CD4-positive, alpha-beta T cell treated with Interleukin-4 for 4 hours (primary cell): Measurements from ENCODE around the gene ETV6.
"Not testable (repeated sequence)": the region's sequence is repeated elsewhere in the genome, so short reads cannot be mapped to it uniquely, and the experiment has no call there.

Experiments
- DNase-seq: peaks from one replicate; pipeline ENCODE4 v3.0.0-alpha.2; 2020

Gene ETV6

DNA sequence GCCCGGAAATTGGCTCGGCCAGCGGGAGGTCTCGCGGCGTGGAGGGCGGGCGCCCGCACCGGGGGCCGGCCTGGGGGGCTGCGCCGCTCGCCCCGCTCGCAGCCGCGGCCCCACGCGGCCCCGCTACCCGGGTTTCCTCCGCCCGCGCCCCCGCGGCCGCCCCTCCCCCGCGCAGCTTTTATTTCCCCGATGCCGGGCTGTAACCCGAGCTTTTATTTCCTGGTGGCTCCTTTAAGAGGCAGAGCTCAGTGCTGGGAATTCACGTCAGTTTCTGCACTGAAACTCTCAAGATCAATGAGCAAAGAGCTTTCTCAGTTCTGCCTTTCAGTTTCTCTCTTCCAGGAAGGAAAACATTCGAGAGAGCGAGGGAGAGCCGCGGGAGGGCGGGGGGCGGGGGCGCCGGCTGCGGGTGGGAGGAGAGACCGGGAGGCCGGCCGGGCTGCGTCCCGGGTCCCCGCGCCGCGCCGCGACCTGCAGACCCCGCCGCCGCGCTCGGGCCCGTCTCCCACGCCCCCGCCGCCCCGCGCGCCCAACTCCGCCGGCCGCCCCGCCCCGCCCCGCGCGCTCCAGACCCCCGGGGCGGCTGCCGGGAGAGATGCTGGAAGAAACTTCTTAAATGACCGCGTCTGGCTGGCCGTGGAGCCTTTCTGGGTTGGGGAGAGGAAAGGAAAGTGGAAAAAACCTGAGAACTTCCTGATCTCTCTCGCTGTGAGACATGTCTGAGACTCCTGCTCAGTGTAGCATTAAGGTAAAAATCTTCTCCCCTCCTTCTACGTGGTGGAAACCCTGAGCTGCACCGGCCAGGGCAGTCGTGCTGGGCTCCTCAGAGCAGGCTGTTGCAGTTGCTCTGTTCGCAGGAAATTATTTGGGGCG lies at the start of gene ETV6:
TSS of gene ETV6 (plus strand) at position 262 of the 873 bp plus-strand sequence. CDS start at position 716, 454 bp downstream.
- peak; percentile 75 for DNase-seq

DNA sequence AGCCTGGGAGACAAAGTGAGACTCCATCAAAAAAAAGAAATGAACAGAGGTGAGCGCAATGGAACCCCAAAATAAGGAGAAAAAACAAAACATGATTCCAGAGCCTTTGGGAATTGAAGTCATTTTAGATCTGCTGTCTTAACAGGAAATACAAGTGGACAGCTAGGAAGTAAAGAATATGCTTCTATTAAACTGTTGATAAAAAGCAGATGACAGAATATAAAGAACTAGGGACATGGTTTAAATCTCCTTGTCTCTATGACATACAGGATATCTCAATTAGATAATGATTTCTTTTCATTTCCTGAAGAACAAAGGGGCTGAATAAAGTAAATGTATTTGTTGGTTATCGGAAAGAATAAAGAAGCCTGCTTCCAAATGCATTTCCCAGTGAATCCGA lies 49.3 kb upstream of the ETV6 start:
- no peak for DNase-seq

DNA sequence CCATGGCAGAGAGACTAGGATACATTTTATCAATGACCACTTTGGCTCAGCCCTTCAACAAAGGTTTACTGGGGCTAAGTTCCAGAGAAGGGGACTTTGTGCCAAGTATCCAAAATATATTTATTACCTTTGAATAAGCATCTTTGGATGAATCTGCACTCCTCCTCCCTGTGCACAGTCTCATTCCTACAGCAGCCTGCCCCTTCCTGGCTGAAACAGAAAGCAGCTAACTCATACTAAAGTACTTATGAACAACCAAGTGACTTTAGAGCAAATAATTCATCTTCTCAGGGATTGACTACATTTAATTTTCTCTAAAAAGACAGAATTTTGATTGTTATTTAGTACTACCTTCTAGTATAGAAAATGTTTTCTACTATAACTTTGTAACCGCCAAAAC lies 47.8 kb upstream of the ETV6 start:
- DNase-seq, result no peak

DNA sequence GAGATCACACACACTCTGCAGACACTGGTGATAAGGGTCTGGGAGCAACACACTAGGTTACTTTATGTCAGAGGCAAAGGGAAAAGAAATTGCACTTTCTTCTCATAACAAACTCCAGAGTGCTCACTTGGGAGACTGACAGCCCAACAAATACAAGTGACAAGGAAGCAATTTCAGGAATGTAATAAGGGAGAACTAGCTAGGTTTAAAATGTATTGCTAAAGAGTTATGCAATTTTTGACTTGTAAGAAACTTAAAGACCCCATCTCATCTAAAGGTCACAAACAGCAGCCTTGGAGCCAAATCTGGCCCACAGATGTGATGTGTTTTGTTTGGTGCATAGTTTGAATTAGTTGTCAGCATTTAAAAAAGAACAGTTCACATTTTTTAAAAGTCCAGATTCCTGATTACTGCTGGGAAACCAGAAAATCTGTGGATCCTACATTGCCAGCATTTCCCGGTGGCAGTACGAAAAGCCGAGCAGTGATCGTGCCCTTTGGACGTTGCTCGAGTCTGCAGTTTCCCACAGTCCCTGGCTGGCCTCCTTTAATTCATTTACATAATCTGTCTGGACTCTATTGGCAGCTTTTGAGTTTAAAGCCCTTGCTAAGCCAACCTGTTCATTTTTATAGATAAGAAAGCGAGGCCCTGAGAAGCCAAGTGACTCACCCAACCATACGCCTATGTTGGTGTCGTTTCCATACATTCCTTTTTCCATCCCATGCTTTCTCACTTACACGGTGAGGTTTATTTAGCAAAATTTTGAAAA lies 42.0 kb upstream of the ETV6 start:
- no peak for DNase-seq

DNA sequence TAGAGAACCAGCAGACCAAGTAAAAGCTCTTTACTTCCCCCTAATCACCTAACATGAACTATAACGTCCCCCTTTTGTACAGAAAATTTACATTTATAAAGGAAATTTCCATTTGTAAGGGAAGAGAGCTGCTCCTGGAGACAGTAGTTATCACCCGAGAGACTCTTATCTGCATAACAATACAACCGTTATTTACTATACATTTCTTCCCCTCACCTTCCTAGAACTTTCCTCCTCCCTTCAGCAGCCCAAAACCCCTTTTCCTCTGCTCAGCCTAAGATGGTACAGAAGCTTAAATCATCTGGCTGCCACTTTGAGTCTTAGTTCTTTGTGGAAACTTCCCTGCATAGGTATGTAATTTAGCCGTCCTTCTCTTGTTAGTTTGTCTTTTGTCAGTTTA lies 40.4 kb upstream of the ETV6 start:
- DNase-seq, result no peak

DNA sequence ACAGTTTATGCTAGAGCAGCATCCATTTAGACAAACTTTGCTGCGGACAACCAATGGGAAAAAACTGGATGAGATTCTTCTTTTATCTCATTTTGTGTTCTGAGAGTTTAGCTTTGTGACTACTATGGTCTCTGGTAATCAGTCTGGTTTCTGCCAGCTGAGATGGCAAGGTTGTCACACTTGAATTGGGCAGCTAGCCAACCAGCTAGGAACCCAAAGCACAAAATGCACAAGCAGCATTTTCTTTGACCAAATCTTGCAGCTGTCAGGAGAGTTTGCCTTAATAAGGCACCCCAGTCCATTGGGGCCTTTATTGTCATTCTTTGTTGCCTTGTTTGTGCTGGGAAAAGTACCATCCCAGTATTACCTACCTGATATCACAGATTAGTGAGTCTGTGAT lies 34.0 kb upstream of the ETV6 start:
- no peak for DNase-seq

DNA sequence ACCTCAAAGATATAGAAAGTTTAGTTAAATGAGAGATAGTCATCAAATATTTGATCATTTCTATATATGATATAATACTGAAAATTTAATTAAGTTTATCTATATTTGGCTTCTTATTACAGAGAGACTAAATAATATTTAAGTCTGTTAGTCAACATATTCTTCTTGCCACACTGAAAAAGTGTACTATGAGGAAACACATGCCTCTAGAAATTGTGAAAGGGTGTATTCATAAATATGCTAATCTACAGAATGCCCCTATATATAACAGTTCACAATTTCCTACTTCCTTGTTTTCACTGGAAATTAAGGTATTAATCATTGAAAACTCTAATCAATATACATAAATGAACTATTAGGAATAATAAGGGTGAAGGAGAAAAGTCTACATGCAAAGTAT lies 31.4 kb upstream of the ETV6 start:
- no peak for DNase-seq

DNA sequence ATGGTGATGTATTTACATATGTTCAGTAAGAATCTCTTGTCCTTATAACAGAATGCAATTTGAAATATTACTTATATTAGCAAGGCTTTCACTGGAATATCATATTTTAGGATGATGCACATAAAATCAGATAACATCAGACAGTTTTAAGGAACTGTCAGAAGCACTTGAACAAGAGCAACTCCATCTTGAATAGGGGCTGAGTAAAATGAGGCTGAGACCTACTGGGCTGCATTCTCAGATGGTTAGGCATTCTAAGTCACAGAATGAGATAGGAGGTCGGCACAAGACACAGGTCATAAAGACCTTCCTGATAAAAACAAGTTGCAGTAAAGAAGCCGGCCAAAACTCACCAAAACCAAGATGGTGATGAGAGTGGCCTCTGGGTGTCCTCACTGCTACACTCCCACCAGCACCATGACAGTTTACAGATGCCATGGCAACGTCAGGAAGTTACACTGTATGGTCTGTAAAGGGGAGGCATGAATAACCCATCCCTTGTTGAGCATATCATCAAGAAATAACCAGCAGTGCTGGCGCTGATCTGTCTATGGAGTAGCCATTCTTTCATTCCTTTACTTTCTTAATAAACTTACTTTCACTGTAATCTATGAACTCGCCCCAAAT lies 27.6 kb upstream of the ETV6 start:
- peak; percentile 54 for DNase-seq

DNA sequence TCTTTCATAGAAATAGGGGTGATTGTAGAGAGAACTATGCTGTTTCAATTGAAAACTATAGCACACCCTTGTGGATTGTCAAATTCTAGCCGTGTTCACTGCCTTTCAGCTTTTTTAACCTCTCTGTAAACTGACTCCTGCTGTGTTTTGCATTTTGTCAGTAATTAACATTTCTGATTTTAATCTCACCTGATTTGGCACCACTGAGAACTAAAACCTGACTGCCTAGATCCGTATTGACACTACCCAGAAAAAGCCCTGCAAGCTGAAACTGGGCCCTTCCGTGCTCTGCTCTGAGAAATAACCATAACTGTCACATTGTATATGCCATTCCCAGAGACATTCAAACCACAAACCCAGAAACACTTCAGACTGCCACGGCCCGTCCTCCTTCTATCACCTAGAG lies 26.6 kb upstream of the ETV6 start:
- DNase-seq, result no peak

DNA sequence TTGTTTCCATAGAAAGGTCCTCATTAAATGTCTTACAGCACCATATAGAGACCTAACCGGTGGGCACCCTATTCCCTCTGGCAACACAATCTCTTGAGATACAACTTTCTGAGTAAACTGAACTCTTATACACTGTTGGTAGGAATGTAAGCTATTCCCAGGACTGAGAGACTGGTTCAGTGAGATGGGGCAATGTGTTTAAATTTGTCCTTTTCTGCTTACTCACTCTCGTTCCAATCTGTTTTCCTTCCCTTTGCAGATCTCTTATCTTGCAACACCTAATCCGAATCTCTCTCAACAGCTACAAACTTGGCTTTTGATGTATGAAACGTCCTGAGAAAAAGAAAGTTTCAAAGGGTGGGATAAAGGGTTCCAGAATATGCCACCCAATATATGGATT lies 26.1 kb upstream of the ETV6 start:
- no peak for DNase-seq

DNA sequence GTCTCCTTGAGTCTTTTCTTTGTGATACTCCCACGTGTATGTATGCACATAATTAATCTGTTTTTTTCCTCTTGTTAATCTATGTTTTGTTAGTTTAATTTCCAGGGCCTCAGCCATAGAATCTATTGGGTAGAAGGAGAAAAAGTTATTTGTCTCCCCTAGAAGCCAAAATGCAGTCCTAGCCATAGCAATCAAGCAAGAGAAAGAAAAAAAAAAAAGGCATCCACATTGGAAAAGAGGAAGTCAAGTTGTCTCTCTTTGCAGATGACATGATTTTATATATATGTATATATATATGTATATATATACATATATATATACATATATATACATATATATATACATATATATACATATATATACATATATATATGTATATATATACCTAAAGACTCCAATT lies 25.4 kb upstream of the ETV6 start:
- no peak for DNase-seq

DNA sequence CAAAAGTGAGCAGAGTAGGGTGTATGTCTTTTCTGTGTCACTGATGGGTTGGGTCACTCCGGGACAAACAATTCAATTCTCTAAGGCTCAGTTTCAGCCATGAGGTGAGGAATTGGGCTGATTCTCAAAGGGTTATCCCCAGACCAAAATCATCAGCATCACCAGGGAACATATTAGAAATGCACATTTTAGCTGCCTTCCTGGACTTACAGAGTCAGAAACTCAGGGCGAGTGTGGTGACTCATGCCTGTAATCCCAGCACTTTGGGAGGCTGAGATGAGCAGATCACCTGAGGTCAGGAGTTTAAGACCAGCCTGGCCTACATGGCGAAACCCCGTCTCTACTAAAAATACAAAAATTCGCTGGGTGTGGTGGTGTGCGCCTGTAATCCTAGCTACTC lies 21.8 kb upstream of the ETV6 start:
- DNase-seq, result not testable (repeated sequence)

DNA sequence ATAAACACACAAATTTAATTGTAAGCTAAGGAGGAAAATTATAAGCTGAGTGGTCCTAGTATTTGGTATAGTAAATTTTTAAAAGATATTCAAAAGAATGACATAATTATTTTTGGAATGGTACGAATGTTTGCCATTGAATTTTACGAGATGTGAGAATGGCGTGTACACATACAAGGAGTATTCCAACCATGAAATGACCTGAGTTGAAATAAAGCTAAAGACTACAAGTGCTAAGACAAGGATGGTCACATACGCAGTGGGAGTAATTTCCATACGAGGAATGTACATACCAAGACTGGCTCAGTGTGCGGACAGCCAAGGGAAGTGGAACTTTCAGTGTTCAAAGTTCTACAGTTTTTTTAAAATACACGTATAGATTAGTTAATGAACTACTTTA lies 21.1 kb upstream of the ETV6 start:
- no peak for DNase-seq

DNA sequence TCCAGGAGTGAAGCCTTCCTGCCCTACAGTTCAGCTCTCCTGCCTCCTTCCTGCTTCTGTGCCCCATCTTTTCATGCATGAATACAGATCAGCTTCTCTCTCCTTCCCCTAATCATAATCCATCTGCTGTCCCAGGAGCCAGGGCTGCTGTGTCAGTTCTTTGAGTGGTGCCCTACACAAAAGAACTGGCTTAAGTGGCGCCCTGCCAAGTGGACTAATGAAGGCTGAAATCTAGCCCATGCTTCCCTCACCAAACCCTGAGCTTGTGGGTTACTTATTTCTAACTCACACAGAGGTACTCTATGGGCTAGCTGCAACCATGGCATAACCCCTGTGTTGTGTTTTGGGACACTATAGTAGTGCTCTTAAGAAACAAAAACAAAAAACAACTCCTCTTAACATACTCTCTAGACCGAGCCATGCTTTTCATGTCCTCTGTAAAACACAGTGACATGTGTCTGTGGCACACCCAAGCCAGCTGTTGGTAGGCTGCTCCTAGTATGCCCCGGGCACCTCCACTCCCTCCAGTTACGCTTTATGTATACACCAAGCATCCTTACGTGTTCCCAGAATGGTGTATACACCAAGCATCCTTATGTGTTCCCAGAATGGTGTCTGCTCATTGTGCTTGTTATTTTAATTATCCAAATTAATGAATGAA lies 19.3 kb upstream of the ETV6 start:
- no peak for DNase-seq

DNA sequence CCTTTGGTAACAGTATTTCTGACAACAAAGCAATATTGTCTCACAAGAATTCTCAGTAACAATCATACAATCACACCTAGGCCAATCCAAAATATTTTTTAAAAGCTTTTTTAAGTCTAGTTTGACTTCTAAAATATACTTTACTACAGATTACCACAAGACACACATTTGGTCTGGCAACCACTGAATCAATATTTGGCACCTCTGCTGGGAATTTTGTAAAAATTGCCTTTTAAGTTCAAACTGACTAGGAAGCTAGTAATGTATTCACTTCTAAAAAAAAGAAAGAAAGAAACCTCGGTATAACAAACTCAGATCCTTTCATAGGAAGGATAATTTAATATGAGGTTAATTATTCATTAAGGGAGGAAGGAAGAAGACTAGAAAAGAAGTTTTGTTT lies 18.2 kb upstream of the ETV6 start:
- no peak for DNase-seq

DNA sequence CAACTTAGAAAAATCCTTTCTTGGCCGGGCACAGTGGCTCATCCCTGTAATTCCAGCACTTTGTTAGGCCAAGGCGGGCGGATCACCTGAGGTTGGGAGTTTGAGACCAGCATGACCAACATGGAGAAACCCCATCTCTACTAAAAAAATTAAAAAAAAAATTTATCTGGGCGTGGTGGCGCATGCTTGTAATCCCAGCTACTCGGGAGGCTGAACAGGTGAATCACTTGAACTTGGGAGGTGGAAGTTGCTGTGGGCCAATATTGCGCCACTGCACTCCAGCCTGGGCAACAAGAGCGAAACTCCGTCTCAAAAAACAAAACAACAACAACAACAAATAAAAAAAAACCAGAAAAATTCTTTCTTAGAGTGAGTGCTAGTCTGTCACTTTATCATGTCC lies 17.6 kb upstream of the ETV6 start:
- not testable (repeated sequence) for DNase-seq

DNA sequence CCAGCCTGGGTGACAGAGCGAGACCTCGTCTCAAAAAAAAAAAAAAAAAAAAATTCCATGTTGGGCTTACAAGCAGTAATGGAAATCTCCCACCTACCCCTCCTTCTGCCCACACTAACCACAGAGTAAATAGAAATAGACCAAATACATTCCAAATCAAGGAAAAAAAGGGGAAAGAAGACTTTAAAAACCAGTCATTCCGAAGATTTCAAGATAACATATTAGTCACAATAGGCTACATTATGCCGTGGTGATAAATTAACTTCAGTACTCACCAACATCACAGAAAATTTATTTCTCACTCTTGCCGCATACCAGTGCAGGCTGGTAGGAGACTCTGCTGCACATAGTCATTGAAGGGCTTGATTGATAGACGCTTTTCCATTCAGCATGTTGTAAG lies 15.5 kb upstream of the ETV6 start:
- DNase-seq, result no peak

DNA sequence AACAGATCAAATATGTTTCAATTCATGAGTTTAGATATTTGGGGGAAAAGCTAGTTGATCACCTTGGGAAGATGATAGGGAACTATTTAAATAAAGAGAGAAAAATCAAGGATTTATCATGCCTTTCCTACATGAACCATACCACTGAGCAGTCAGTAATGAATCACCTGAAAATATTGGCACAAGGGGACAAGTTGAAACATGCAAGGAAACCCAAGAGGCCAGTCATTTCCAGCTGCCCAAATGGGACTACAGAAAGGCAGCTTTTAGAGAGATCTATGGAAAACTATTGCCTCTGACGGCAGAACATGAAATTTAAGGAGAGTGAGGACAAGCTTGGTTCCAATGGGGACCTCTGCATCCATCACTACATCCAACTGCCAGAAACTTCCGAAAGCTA lies 14.1 kb upstream of the ETV6 start:
- no peak for DNase-seq

DNA sequence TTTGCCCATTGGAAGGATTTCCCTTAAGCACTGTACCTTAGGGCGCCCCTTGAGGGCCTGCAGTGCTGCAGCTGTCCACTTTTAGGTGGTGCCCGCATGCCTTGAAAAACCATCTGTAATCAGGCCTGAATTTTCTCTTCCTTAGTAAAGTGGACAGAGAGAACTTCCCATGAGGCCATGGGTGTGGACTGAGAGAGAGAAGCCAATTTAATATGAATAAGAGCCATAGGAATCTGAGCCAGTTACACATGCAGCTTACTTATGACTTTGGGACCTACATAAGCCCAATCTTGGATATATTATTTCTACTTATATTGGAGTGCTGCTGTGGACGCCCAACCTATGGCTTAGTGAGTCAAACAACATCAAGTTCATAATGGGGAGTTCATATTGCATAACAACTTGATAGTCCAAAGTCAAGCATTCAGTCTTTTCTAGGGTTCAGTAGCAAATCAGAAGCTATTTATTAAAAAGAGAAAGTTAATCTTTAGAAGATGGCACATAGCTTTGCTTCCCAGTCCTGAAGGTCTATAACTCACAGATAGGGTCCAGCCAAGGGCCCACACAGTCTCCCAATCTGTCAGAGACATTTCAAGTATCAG lies 11.1 kb upstream of the ETV6 start:
- no peak for DNase-seq

DNA sequence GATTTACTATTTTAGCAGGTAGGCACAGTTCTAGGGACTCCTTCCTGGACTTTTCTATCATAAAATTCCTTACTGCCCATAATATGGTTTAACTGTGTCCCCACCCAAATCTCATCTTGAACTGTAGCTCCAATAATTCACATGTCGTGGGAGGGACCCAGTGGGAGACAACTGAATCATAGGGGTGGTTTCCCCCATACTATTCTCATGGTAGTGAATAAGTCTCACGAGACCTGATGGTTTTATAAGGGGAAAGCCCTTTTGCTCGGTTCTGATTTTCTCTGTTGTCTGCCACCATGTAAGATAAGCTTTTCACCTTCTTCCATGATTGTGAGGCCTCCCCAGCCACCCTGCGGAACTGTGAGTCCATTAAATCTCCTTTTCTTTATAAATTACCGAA lies 10.0 kb upstream of the ETV6 start:
- DNase-seq, result no peak

DNA sequence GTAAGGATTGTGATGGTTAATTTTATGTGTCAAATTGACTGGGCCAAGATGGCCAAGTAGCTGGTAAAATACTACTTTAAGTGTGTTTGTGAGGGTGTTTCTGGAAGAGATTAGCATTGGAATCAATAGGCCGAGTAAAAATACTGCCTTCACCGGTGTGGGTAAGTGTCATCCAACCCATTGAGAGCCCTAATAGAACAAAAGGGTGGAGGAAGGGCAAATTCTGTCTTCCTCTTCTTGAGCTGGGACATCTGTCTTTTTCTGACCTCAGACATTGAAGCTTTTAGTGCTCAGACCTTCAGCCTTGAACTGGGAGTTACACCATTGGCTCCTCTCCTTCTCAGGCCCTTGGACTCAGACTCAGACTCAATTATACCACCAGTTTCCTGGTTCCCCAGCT lies 8.0 kb upstream of the ETV6 start:
- no peak for DNase-seq

DNA sequence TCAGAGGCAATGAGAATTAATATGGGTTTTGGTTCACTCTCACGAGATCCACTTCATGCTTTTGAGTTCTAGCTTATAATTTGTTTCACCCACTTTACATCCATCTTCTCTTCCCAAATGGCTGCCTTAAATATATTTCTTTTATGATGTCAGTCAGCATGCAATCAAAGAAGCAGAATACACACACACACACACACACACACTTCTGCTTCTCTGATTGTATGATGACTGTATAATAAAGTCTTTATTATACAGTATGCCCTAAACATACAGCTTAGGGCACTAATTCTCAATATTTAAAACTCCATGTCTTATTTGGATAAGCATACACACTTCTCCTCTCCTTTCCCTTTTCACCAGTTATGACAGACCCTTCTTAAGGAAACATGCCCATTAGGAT lies 6.7 kb upstream of the ETV6 start:
- DNase-seq, result no peak

DNA sequence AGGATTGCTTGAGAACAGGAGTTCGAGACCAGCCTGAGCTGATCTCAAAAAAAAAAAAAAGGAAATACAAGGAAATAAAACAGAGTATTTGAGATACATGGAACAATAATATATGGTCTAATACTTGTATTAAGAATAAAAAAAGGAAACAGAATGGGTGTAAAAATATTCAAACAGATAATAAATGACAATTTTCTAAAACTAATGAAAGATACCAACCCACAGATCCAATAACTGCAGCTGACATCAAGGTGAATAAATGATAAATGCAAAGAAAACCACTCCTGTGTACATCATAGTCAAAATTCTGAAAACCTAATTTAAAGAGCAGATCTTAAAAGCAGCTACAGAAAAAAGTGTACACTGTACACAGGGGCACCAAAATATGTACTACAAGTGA lies 4.1 kb upstream of the ETV6 start:
- no peak for DNase-seq
